Activated naive CD8-positive, alpha-beta T cell treated with anti-CD3 and anti-CD28 coated beads for 36 hours (primary cell): ENCODE measurements around the gene SLC22A23. TPM values are rescaled to one million over a fixed set of nuclear protein-coding genes. Genes with fewer than 3 reads are reported as not detected.

Source experiments
- DNase-seq: peaks from one replicate; pipeline ENCODE4 v3.0.0; 2021
- H3K27ac Mint-ChIP-seq: one replicate; pipeline ENCODE4 v1.8.0; 2022; ENCODE audit warnings: mild to moderate bottlenecking, moderate library complexity, mixed read lengths
- H3K27me3 Mint-ChIP-seq: one replicate; pipeline ENCODE4 v1.8.0; 2022; ENCODE audit warnings: mild to moderate bottlenecking, mixed read lengths
- H3K36me3 Mint-ChIP-seq: one replicate; pipeline ENCODE4 v1.8.0; 2021; ENCODE audit warnings: mild to moderate bottlenecking, mixed read lengths
- H3K4me1 Mint-ChIP-seq: one replicate; pipeline ENCODE4 v1.8.0; 2021; ENCODE audit warnings: mixed read lengths
- H3K4me3 Mint-ChIP-seq: one replicate; pipeline ENCODE4 v1.8.0; 2022; ENCODE audit warnings: mild to moderate bottlenecking, moderate library complexity, mixed read lengths
- H3K9me3 Mint-ChIP-seq: one replicate; pipeline ENCODE4 v1.8.0; 2022; ENCODE audit warnings: mixed read lengths
- total RNA-seq, 2 experiments: library from RNA; stranded (reverse); gene quantifications; one replicate each; pipeline ENCODE4 v1.2.3, GENCODE V29; 2021

Gene SLC22A23
- total RNA-seq, 2 experiments from 2014 or later, result 0.24 to 0.41 TPM

DNA sequence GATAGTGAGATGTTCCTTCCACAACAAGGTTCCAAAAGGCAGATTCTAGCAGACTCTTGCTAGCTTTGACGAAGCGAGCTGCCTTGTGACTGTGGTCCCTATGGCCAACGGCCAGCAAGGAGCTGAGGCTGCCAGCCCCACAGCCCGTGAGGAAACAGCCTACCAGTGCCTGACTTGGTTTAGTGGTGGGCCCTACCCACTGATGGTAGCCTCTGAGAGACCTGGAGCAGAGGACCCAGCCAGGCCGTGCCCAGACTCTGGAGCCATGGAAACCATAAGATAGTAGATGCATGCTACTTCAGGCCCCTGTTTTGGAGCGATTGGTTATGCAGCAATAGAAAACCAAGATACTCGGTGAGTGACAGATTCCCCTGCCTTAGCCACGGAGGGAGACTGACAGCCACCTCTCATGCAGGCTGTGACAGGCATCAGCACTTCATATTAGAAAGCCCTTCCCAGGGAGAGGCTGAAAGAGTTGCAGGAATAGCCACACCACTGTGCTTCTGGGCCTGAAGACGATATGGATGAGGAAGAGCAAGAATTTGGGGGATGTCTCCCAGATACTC, 178.9 kb downstream of the SLC22A23 start:
- no peaks in the 10 kb centered on the region for H3K27me3 Mint-ChIP-seq
- no peak overlapping the region for H3K27ac Mint-ChIP-seq
- H3K4me1 Mint-ChIP-seq, result peaks cover 7% of the 10 kb centered on the region
- no peak for DNase-seq
- no peak overlapping the region for H3K4me3 Mint-ChIP-seq
- peaks cover 2% of the 10 kb centered on the region for H3K36me3 Mint-ChIP-seq
- H3K9me3 Mint-ChIP-seq, result no peaks in the 10 kb centered on the region

DNA sequence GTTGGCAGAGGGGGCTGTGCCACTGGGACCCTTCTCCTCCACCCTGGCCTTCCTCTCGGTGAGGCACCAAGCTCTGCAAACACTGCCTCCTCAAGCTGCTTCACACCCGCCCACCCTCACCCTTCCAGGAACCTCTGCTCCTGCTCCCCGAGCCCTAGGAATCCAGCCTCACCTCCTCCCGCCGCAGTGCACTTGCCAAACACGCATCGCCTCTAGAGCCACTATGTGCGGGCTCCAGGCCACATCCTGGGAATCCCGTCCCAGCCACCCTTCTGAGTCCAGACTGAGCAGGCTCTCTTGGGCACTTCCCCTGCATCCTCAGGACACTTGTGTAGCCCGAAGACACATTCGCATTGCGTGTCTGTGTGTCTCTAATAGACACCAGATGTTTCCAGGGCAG, 179.6 kb downstream of the SLC22A23 start:
- Mint-ChIP-seq H3K4me3 (no peak overlapping the region), H3K4me1 (peaks cover 7% of the 10 kb centered on the region), H3K27ac (no peak overlapping the region), H3K9me3 (no peaks in the 10 kb centered on the region), H3K36me3 (peaks cover 2% of the 10 kb centered on the region), H3K27me3 (no peaks in the 10 kb centered on the region)
- DNase-seq, result no peak

DNA sequence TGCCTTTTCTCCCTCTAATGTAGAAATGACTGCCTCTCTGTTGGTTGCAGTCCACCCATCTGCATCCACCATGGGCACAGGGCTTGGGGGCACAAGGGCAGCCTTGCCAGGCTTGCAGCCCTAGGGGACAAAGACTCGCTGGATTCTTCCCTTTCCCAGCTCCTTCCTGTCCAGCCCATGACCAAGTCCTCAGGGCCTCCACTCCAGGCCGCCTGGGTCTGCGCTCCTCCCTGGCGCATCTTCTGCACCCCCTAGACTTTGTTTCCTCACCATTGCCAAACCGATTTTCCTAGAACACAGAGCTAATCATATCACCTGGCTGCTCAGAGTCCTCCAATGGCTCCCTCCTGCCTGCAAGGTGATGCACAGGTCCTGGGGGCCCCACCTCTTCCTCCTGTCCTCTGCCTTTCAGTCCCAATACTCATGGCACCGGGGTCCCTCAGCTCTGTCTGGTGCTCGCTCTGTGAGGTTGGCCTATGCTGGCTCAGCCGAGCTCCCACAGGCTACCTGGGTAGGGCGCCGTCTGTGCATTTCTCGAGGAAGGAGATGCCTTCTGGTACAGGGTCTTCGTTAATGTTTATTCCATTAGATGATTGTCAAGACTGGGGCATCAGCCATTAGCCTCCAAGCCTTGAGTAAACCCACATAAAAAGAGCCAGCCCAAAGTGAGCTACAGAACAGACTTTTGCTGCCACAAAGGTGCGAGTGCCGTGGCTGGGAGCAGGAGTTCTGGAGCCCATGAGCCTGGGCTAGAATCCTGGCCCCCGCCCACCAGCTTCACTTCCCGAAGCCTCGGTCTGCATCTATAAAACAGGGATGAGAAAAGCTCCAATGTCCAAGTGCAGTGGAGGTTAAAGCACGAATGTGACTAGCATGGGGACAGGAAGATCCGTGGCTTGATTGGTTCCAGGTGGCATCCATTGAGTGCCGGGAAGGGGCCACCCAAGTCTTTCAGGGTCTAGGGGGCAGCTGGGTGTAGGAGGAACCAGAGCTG, 180.4 kb downstream of the SLC22A23 start:
- peaks cover 7% of the 10 kb centered on the region for H3K4me1 Mint-ChIP-seq
- no peak for DNase-seq
- no peaks in the 10 kb centered on the region for H3K27me3 Mint-ChIP-seq
- no peak overlapping the region for H3K27ac Mint-ChIP-seq
- no peak overlapping the region for H3K4me3 Mint-ChIP-seq
- peaks cover 2% of the 10 kb centered on the region for H3K36me3 Mint-ChIP-seq
- no peaks in the 10 kb centered on the region for H3K9me3 Mint-ChIP-seq

DNA sequence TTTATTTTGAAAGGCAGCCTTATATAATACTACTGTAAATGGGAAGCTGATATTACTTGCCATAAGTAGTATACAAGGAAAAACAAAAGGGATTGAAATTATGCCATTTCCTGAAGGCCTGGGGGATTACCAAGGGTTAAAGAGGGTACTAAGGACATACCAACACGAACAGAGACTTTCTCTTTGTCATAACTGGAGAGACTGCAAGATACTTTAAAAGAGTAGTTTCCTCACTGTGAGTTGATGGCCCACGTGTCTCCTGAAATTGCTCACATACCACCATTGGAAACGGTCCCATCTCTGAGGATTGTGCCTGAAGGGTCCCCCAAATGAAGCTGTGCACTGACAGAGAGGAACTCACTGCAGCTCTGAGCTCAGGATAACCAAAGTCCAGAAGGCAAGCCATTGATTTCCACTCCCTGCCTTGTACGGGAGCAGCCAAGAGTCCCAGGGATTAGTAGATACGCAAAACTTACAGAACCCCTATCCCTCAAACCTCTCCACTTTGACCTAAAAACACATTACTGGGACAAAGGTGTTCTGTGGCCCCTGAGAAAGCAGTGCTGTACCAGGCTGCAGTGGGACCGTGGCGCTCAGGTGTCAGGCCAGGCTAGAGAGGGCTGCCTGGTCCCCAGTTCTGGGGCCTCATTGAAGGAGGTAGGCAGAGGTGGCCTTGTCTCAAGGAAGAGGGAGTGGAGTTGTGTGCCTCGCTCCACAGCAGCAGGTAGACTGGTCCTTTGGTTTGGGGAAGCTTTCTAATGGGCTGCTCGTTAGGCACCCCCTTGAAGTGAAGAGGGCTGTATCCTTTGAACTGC, 182.9 kb downstream of the SLC22A23 start:
- Mint-ChIP-seq H3K27ac (no peak overlapping the region), H3K4me3 (no peak overlapping the region), H3K36me3 (peaks cover 2% of the 10 kb centered on the region), H3K4me1 (peaks cover 3% of the 10 kb centered on the region), H3K27me3 (no peaks in the 10 kb centered on the region), H3K9me3 (no peaks in the 10 kb centered on the region)
- no peak for DNase-seq

DNA sequence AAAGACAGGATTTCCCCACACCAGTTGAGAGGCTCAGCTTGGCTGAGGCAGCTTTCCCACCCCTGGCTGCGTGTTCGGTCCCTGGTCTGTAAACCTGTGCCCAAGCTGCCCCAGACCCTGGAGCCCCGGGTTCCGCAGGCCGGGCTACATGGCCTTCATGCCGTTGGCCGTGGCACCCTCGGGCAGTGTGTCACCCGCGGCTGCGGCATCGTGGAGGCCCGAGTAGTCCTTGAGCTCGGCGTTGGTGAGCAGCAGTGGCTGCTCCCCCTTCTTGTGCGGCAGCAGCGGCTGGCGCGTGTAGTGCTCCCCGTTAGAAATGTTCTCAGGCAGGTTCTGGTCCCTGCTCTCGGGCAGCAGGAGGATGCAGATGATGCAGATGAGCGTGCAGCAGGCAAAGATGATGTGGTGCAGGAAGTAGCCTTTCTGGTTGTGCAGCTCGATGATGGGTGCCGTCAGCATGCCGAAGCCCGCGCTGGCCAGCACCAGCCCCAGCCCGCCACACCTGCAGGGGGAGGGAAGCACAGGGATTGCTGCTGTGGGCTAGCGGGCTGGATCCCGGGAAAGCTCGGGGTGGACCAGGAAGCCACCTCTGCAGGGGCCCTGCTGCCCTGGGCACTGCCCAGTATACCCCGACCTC, 183.8 kb downstream of the SLC22A23 start:
- Mint-ChIP-seq H3K36me3 (peaks cover 3% of the 10 kb centered on the region), H3K9me3 (no peaks in the 10 kb centered on the region), H3K4me3 (no peak overlapping the region), H3K4me1 (peaks cover 3% of the 10 kb centered on the region), H3K27ac (no peak overlapping the region), H3K27me3 (no peaks in the 10 kb centered on the region)
- no peak for DNase-seq

DNA sequence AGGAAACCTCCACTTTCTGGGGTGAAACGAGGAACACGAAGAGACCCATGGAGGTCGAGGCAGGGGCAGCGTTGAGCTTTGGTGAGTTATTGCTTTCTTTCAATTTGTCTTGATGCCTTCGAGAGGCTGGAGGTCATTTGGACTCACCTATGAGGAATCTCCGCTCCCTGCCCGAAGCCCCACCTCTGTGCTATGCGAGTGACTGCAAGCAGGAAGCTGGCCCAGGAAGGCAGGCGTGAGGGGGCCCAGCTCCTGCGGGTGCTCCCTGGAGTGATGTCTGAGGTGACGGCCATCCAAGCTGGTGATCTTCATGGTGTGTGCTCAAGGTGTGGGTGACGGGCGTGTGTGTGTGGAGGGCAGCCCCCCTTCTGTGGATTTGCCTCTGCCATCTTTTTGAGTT, 185.1 kb downstream of the SLC22A23 start:
- H3K27me3 Mint-ChIP-seq, result no peaks in the 10 kb centered on the region
- peaks cover 3% of the 10 kb centered on the region for H3K36me3 Mint-ChIP-seq

DNA sequence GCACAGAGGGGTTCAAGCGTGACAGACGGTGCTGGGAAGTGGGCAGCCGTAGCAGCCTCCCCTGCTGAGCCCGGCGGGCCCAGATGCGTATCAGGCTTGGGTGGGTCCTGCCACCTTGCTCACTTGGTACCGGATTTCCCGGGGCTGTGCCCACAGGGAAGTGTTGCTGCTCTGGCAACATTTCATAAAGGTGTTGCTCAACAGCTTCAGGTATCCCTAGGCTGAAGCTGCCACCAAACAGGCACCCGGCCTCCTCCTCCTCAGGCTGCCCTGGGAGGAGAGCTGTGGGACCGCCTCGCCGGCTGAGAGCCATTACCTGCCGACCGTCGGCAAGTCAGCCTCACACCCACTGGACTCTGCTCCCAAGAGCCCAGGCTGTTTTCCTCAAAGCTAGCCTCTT, 186.6 kb downstream of the SLC22A23 start:
- Mint-ChIP-seq H3K9me3 (no peaks in the 10 kb centered on the region), H3K4me3 (no peak overlapping the region), H3K27ac (no peak overlapping the region), H3K4me1 (peaks cover 5% of the 10 kb centered on the region), H3K36me3 (peaks cover 4% of the 10 kb centered on the region), H3K27me3 (no peaks in the 10 kb centered on the region)
- DNase-seq, result no peak

More for the DNA sequence above, 185.1 kb downstream of the SLC22A23 start:
- no peak overlapping the region for H3K4me3 Mint-ChIP-seq
- no peak overlapping the region for H3K27ac Mint-ChIP-seq
- no peak for DNase-seq
- H3K4me1 Mint-ChIP-seq, result peaks cover 5% of the 10 kb centered on the region
- H3K9me3 Mint-ChIP-seq, result no peaks in the 10 kb centered on the region

DNA sequence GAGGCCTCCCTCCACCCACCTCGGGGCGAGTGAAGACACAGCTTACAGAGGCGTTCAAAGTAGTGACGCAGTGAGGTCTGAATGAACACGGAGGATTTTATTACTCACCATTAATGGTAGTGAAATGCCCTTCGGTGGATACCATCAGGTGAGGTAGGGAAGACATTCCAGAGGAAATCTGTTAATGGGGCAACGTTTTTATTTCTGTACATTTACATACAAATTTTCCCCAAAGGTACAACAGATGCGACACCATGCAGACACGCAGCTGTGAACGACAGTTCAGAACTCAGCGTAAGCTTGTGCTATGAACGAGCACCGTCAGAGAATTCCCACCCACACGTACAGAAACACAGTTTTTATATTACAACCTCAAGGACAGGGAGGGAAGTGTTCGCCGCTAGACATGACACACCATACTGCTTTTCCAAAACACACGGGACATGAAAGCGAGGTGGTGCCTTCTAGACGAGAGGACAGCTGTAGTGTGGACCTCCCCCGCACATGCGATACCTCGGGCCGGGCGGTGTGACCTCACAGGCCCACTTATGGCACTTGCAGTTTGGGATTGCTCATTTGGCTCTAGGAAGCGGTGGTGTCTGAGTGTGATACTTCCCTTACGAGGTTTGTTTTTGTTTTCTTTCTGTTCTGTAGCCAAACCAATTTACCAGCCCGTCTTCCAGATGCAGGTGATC, 187.4 kb downstream of the SLC22A23 start:
- H3K36me3 Mint-ChIP-seq, result peaks cover 8% of the 10 kb centered on the region
- no peak overlapping the region for H3K4me3 Mint-ChIP-seq
- no peaks in the 10 kb centered on the region for H3K9me3 Mint-ChIP-seq
- H3K4me1 Mint-ChIP-seq, result peaks cover 11% of the 10 kb centered on the region
- H3K27ac Mint-ChIP-seq, result no peak overlapping the region
- no peak for DNase-seq
- H3K27me3 Mint-ChIP-seq, result no peaks in the 10 kb centered on the region

DNA sequence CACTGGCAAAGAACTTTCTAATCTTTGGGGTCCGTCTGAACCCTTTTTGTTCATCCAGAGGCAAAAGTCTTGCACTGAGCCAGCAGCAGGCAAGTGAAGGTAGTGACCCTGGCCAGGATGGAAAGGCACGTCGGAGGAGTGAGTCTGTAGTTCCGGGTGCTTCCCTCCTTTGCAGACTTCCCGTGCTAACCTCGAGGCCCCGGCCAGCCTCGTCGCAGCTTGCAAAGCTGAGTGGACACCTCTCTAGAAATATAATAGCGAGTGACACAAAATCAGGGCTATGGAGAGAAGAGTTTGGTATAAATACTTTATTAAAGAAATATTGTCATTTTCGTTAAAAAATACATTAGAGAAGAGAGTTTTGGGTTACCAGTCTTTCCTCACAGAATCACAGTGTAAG, 188.2 kb downstream of the SLC22A23 start:
- H3K4me1 Mint-ChIP-seq, result peaks cover 12% of the 10 kb centered on the region
- no peaks in the 10 kb centered on the region for H3K27me3 Mint-ChIP-seq
- H3K27ac Mint-ChIP-seq, result no peak overlapping the region
- DNase-seq, result no peak
- no peaks in the 10 kb centered on the region for H3K9me3 Mint-ChIP-seq
- peaks cover 8% of the 10 kb centered on the region for H3K36me3 Mint-ChIP-seq
- H3K4me3 Mint-ChIP-seq, result no peak overlapping the region

DNA sequence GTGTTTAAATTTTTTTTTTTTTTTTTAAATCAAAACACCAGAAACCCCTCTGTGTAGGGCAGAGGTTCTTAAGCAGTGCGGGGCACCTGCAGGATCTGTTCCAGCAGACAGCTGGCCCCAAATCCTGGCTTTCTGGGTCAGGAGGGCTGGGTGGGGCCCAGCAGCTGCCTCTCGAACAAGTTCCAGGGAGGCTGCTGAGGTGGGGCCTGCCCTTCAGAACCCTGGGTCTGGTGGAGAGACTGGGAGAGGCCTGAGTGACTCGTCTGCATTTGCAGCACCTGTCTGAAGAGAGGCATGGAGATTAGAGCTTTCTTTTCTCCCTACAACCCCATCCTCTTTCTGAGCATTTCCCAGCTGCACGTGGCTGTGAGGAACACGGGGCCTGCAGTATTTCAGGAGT, 189.7 kb downstream of the SLC22A23 start:
- Mint-ChIP-seq H3K4me1 (peaks cover 25% of the 10 kb centered on the region), H3K27me3 (no peaks in the 10 kb centered on the region), H3K9me3 (no peaks in the 10 kb centered on the region), H3K36me3 (peaks cover 15% of the 10 kb centered on the region), H3K27ac (no peak overlapping the region), H3K4me3 (no peak overlapping the region)
- no peak for DNase-seq

DNA sequence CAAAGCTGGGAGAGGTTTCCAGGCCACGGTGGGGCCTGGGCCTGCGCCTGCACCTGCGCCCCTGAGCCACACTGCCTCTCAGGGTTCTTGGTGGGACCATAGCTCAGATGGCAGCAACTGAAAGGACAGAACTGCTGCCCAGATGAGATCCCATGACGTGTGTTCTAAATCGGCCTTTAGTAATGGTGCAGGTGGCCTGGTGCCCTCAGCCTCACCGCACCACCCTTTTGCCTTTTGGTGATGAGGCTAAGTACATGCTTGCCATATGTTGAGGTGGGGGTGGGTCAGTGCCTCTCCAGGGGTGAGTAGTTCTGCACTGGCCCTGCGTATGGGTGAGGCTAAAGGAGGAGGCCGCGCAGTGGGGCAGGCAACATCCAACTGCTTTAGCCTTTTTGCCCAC, 190.7 kb downstream of the SLC22A23 start:
- H3K4me3 Mint-ChIP-seq, result no peak overlapping the region
- no peak overlapping the region for H3K27ac Mint-ChIP-seq
- H3K27me3 Mint-ChIP-seq, result no peaks in the 10 kb centered on the region
- H3K9me3 Mint-ChIP-seq, result no peaks in the 10 kb centered on the region
- peaks cover 17% of the 10 kb centered on the region for H3K36me3 Mint-ChIP-seq
- no peak for DNase-seq
- peaks cover 35% of the 10 kb centered on the region for H3K4me1 Mint-ChIP-seq

DNA sequence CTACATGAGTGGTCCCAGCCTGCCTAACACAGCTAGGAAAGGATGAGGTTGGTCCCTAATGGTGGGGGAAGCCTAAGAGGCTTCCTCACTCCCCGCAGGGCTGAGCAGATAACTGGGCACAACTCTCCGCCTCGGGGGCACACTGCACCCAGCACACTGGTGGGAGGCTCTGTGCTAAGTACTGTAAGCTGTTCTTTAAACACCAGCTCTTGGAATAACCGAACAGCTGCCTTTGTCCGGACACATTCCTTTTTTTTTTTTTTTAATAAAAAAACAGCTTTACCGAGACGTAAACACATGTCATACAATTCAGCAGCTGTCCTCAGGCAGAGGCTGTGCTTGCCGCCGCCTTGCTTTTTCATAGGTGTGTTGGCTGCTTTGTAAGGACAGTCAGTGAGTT, 191.2 kb downstream of the SLC22A23 start:
- no peak overlapping the region for H3K4me3 Mint-ChIP-seq
- H3K9me3 Mint-ChIP-seq, result no peaks in the 10 kb centered on the region
- H3K27me3 Mint-ChIP-seq, result no peaks in the 10 kb centered on the region
- no peak overlapping the region for H3K27ac Mint-ChIP-seq
- peaks cover 22% of the 10 kb centered on the region for H3K36me3 Mint-ChIP-seq
- peaks cover 40% of the 10 kb centered on the region for H3K4me1 Mint-ChIP-seq
- no peak for DNase-seq

DNA sequence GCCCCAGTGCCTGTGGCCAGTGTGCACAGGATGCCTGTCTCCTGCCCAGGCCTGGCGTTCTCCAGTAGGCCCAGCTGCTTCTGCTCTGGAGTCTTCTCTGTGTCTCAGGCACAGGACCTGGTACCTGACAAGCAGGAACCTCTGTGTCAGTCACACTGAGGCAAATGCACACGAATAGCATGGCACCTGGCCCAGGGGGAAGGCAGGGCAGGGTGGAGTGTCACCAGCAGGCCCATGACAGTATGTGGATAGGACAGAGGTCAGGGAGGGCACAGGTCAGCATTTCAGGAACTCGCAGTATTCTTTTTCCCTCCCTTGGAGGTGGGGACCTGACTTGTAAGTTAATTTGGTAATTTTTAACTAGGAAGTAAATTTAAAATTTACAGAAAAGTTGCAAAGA, 192.5 kb downstream of the SLC22A23 start:
- Mint-ChIP-seq H3K4me3 (no peak overlapping the region), H3K4me1 (peaks cover 43% of the 10 kb centered on the region), H3K27ac (no peak overlapping the region), H3K27me3 (no peaks in the 10 kb centered on the region), H3K36me3 (peaks cover 30% of the 10 kb centered on the region), H3K9me3 (no peaks in the 10 kb centered on the region)
- no peak for DNase-seq

DNA sequence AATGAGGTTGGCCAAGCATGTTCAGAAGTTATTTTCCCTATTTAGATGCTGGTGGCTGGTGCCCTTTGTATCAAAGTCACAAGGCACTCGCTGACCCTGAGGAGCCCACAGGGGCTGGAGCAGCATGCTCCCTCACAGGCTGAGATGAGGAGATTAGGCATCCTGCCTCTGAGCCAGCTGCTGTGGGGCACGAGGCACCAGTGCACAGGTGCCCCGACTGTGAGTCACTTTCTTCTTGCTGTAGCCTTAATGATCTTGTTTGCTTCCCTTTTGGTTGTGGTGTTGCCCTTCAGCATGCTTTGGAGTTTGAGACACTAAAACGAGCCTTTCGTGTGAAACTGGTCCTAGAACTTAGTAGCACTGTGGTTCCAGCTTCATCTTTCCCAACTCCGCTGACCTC, 193.8 kb downstream of the SLC22A23 start:
- DNase-seq, result no peak
- H3K36me3 Mint-ChIP-seq, result peaks cover 30% of the 10 kb centered on the region
- no peak overlapping the region for H3K4me3 Mint-ChIP-seq
- no peaks in the 10 kb centered on the region for H3K27me3 Mint-ChIP-seq
- no peaks in the 10 kb centered on the region for H3K9me3 Mint-ChIP-seq
- H3K4me1 Mint-ChIP-seq, result peaks cover 43% of the 10 kb centered on the region
- no peak overlapping the region for H3K27ac Mint-ChIP-seq
